ENCODE results near the gene HLA-DOB.

The HLA-DOB gene

DNA sequence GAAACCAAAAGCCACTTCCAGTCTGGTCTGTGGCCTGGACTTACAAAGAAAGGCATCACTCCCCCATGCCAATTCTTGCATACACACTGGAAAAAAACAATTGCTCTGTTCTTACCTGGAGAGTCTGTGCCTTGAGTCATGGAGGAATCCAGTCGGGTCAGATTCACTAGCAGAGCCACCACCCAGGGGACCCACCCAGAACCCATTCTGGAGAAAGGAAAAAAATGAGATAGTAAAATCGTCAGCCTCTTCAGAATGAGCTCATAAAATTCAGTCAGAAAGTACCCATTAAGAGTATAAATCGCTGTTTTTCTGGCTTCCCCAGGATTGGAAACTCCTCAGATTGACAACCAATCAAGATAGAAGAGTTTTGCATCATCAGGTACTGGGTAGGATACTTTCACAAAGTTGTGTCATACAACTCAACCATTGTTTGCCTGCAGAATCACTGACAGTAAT is at the start of gene HLA-DOB:
Gene HLA-DOB (minus strand): TSS at position 257 of the 459 bp plus-strand sequence. CDS start 51 bp downstream, at position 206.
- Histone ChIP-seq H3K4me3 (ENCODE audit: low read depth, low read length) (no peak within 1 kb of the TSS), H3K9me3 (ENCODE audit: control insufficient read depth, insufficient read depth, low read length) (no peaks in the 10 kb centered on the region), H3K4me1 (ENCODE audit: control insufficient read depth, insufficient read depth, low read length) (no peaks in the 10 kb centered on the region), H3K9ac (ENCODE audit: low read depth, low read length) (no peak within 1 kb of the TSS), H3K27ac (ENCODE audit: low read depth, low read length) (no peak within 1 kb of the TSS), H3K27me3 (ENCODE audit: control insufficient read depth, insufficient read depth, low read length) (no peaks in the 10 kb centered on the region), H3K36me3 (ENCODE audit: control insufficient read depth, insufficient read depth, low read length) (no peaks in the 10 kb centered on the region)

DNA sequence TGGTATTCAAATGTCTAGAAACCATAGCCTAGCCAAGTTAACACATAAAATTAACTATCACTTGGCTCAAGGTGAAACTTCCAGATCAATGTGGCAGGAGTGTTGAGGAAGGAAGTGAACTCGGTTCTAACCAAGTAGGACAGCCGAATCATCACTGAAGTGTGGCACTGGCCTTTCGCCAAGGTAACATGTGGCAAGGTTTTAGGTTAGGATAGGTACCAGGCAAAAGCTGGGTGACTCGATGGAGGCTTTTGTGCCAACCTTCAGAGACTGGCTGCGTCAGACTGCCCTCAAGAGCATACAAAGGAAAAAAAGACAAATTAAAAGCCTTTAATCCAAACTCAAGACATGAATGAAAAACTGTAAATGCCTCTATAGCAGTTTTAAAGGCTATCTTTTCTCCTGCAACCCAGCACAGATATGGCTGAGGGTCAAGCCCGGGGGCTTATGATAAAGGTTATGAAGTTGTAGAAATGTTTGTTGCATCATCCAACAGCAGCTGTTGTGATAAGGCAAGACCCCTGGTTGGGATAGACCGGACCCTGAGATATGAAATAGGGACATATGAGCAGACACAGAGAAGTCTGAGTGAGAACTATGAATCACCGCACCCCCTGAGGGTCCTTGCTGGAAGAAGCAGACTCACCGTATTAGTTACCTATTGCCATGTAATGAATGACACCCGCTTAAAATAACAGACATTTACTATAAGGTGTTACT is 49.1 kb upstream of the HLA-DOB start:
- Histone ChIP-seq H3K36me3 (ENCODE audit: control insufficient read depth, insufficient read depth, low read length) (no peaks in the 10 kb centered on the region), H3K9me3 (ENCODE audit: control insufficient read depth, insufficient read depth, low read length) (no peaks in the 10 kb centered on the region), H3K27me3 (ENCODE audit: control insufficient read depth, insufficient read depth, low read length) (no peaks in the 10 kb centered on the region; the same call in 1 of the 2 replicates), H3K4me3 (ENCODE audit: low read depth, low read length) (no peak overlapping the region), H3K27ac (ENCODE audit: low read depth, low read length) (no peak overlapping the region), H3K4me1 (ENCODE audit: control insufficient read depth, insufficient read depth, low read length) (peaks cover 10% of the 10 kb centered on the region), H3K9ac (ENCODE audit: low read depth, low read length) (no peak overlapping the region)

DNA sequence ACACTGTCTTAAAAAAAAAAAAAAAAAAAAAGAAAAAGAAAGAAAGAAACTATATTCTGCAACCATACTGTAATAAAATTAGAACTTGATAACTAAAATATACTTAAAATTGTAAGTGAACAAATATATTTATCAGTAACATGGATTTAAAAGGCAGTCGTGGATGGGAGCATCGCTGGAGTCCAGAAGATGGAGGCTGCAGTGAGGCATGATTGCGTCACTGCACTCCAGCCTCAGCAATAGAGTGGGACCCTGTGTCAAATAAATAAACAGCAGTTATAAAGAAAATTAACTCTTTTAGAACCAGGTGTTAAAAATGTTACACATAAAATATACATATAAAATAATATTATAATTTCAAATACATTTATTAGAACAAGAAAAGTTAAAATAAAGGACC is 45.9 kb upstream of the HLA-DOB start:
- no peaks in the 10 kb centered on the region for H3K36me3 ChIP-seq (ENCODE audit: control insufficient read depth, insufficient read depth, low read length)
- H3K4me1 ChIP-seq (ENCODE audit: control insufficient read depth, insufficient read depth, low read length) = peaks cover 14% of the 10 kb centered on the region
- no peak overlapping the region for H3K4me3 ChIP-seq (ENCODE audit: low read depth, low read length)
- no peak overlapping the region for H3K27ac ChIP-seq (ENCODE audit: low read depth, low read length)
- H3K27me3 ChIP-seq (ENCODE audit: control insufficient read depth, insufficient read depth, low read length) = no peaks in the 10 kb centered on the region; the same call in 1 of the 2 replicates
- no peaks in the 10 kb centered on the region for H3K9me3 ChIP-seq (ENCODE audit: control insufficient read depth, insufficient read depth, low read length)
- no peak overlapping the region for H3K9ac ChIP-seq (ENCODE audit: low read depth, low read length)

DNA sequence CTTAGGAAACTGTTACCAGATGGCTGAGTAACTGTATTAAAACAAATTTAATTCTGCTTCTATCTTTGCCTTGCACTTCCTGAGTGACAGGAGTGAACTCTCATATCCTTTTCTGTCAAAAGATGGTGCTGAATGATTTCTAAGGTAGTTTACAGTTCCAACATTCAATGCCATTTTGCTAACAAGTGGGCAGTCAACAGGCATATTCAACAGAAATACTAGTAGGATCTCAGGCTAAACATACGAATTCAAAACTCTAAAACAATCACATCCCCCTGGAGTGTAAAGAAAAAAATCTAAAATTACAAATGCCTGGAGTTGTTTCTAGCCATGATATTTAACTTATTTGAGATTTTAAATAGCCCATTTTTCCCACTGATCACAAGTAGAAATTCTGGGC is 43.9 kb upstream of the HLA-DOB start:
- Histone ChIP-seq H3K36me3 (ENCODE audit: control insufficient read depth, insufficient read depth, low read length) (no peaks in the 10 kb centered on the region), H3K9ac (ENCODE audit: low read depth, low read length) (no peak overlapping the region), H3K4me3 (ENCODE audit: low read depth, low read length) (no peak overlapping the region), H3K27ac (ENCODE audit: low read depth, low read length) (peak overlapping the region; percentile 32), H3K27me3 (ENCODE audit: control insufficient read depth, insufficient read depth, low read length) (peaks cover 12% of the 10 kb centered on the region), H3K4me1 (ENCODE audit: control insufficient read depth, insufficient read depth, low read length) (peaks cover 14% of the 10 kb centered on the region), H3K9me3 (ENCODE audit: control insufficient read depth, insufficient read depth, low read length) (no peaks in the 10 kb centered on the region)

DNA sequence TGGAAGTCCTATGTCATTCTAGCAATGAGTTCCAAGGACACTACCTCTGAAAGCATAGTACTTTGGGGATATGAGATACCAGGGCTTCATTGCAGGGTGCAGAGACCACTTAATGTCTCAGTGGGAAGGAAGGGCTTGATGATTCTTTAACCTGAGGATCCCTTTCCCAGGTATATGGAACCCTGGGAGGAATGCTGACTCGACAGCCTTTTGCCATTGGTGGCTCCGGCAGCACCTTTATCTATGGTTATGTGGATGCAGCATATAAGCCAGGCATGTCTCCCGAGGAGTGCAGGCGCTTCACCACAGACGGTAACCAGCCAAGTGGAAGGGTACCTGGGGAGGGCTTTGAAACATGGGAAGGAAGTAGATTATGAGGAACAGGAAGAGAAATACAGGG is 41.4 kb upstream of the HLA-DOB start:
- Histone ChIP-seq H3K27me3 (ENCODE audit: control insufficient read depth, insufficient read depth, low read length) (peaks cover 28% of the 10 kb centered on the region), H3K9ac (ENCODE audit: low read depth, low read length) (no peak overlapping the region), H3K4me3 (ENCODE audit: low read depth, low read length) (no peak overlapping the region), H3K27ac (ENCODE audit: low read depth, low read length) (no peak overlapping the region), H3K36me3 (ENCODE audit: control insufficient read depth, insufficient read depth, low read length) (no peaks in the 10 kb centered on the region), H3K4me1 (ENCODE audit: control insufficient read depth, insufficient read depth, low read length) (peaks cover 14% of the 10 kb centered on the region), H3K9me3 (ENCODE audit: control insufficient read depth, insufficient read depth, low read length) (no peaks in the 10 kb centered on the region)

DNA sequence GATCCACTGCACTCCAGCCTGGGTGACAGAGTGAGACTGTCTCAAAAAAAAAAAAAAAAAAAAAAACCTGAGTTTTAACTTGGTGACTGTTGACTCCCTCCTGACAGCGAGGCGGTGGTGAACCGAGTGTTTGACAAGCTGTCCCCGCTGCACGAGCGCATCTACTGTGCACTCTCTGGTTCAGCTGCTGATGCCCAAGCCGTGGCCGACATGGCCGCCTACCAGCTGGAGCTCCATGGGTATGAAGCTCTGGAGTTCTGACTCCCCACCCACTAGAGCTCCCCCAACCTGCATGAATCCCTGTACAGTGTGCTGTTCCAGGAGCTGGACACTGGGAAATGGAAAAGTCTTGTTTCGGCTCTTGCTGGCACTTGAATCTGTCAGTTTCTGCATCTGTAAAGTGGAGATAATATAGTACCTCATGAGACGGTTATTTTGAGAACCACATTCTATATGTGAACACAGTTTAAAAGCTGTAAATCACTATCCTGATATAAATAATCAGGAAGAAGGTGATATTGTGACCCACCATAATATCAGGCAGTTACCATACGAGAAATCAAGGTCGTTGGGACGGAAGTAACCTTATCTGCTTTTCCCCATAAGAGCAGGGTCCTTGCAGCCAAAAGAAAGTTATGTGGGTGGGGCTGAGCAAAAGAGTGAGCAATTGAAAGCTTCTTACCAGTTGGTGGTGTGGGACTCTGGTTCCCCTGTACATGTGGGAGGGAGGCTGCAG is 40.5 kb upstream of the HLA-DOB start:
- Histone ChIP-seq H3K27me3 (ENCODE audit: control insufficient read depth, insufficient read depth, low read length) (peaks cover 36% of the 10 kb centered on the region), H3K4me3 (ENCODE audit: low read depth, low read length) (no peak overlapping the region), H3K27ac (ENCODE audit: low read depth, low read length) (no peak overlapping the region), H3K9ac (ENCODE audit: low read depth, low read length) (no peak overlapping the region), H3K9me3 (ENCODE audit: control insufficient read depth, insufficient read depth, low read length) (no peaks in the 10 kb centered on the region), H3K36me3 (ENCODE audit: control insufficient read depth, insufficient read depth, low read length) (no peaks in the 10 kb centered on the region), H3K4me1 (ENCODE audit: control insufficient read depth, insufficient read depth, low read length) (peaks cover 17% of the 10 kb centered on the region)

DNA sequence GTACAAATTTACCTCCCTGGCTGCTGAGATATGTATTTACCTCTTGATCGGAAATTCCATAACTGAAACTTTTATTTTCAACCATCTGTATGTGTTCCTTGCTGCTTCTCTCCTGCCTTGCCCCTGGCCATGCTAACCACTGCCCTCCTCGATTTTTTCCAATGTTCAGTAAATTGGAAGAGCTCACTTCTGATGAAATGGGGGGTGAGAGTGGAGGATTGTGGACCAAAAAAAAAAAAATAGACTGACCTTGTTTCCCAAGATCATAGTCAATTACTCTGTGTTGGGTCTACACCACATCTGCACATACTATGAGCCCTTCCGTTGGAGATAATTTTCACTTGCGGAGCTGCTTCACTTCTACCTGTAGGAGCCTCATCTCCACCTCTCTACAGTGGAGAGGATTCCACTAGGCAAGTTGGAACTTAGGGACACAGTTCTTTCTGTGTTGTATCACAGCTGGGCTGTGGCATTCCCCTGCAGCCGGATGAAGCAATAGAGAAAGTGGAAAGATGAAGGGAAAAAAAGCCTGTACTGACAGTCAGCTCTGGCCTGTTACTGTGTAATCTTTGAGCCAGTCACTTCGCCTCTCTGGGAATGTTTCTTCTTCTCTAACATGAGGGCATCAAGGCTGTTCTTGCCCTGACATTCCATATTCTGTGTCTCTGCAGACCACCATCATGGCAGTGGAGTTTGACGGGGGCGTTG is 38.8 kb upstream of the HLA-DOB start:
- Histone ChIP-seq H3K9ac (ENCODE audit: low read depth, low read length) (no peak overlapping the region), H3K36me3 (ENCODE audit: control insufficient read depth, insufficient read depth, low read length) (peaks cover 4% of the 10 kb centered on the region), H3K4me3 (ENCODE audit: low read depth, low read length) (no peak overlapping the region), H3K9me3 (ENCODE audit: control insufficient read depth, insufficient read depth, low read length) (no peaks in the 10 kb centered on the region), H3K27ac (ENCODE audit: low read depth, low read length) (no peak overlapping the region), H3K27me3 (ENCODE audit: control insufficient read depth, insufficient read depth, low read length) (peaks cover 52% of the 10 kb centered on the region), H3K4me1 (ENCODE audit: control insufficient read depth, insufficient read depth, low read length) (peaks cover 7% of the 10 kb centered on the region)

DNA sequence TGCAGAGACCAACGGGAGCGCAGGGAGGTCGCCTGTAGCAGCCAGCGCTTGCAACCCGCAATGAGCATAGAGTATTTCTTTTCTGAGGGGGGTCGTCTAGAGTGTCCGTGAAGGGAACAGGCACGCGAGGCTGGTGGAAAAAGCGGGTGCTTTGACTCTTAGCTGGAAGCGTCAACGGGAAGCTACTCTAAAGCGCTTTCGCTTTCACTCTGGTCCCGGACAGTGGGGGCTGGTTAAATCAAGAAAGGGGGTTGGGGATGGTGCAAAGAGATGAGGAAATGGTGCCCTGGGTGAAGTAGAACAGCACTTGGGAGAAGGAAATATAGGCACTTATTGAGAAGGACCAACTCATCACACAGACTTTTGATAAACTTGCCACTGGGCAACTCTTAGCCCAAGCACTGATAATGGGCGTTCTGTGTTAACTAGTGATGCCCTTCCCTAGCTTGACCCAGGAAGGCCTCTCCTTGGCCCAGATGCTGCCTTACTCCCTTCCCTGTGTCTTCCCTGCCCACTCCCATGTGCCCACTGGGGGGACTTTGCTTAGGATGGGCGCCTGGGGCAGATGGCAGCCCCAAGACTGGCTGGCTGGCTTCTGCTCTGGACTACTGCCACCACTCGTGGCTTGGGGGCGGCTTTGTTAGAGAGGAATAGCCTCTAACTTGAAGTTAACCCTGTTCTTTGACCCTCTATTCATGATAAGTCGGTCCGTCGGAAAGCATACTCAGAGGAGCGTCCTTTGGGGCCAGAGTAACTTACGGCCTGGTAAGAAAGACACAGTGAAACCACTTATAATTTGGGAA is 37.8 kb upstream of the HLA-DOB start:
- Histone ChIP-seq H3K4me1 (ENCODE audit: control insufficient read depth, insufficient read depth, low read length) (peaks cover 5% of the 10 kb centered on the region; the same call in 1 of the 2 replicates), H3K27me3 (ENCODE audit: control insufficient read depth, insufficient read depth, low read length) (peaks cover 52% of the 10 kb centered on the region), H3K9ac (ENCODE audit: low read depth, low read length) (no peak overlapping the region), H3K27ac (ENCODE audit: low read depth, low read length) (no peak overlapping the region), H3K4me3 (ENCODE audit: low read depth, low read length) (peak overlapping the region; percentile 71), H3K9me3 (ENCODE audit: control insufficient read depth, insufficient read depth, low read length) (no peaks in the 10 kb centered on the region), H3K36me3 (ENCODE audit: control insufficient read depth, insufficient read depth, low read length) (peaks cover 10% of the 10 kb centered on the region)

DNA sequence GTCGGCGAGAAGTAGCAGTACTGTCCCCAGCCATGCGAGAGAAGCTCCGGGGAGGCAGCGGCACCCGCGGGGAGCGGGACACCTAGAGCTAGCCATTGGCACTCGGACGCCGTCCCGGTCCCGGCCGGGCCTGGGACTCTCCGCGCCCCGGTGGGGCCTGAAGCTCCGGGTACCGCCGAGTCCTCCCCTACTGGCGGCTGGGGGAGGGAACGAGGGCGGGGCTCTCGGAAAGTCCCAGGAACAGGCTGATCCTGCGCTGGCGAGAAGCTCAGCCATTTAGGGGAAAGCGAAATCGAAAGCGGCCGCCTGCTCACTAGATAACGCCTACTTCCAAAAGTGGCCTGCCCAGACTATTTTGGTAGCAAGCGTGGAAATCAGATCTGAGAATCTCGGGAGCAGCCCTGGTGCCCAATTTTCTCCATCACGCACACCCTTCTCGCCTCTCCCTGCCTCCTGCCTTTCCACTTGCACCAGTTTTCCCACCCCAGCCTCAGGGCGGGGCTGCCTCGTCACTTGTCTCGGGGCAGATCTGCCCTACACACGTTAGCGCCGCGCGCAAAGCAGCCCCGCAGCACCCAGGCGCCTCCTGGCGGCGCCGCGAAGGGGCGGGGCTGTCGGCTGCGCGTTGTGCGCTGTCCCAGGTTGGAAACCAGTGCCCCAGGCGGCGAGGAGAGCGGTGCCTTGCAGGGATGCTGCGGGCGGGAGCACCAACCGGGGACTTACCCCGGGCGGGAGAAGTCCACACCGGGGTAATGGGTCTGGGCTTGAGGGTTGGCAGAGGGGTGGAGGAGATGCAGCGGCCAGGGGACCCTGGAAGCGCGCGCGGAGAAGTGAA is 37.0 kb upstream of the HLA-DOB start, which contains the start of the genes PSMB9 and TAP1:
Gene PSMB9 (plus strand): TSS at position 652 of the 835 bp plus-strand sequence. CDS start 38 bp downstream, at position 690.
Gene TAP1 (minus strand): TSS at position 164 of the 835 bp plus-strand sequence. CDS start 68 bp downstream, at position 96.
- no peaks in the 10 kb centered on the region for H3K9me3 ChIP-seq (ENCODE audit: control insufficient read depth, insufficient read depth, low read length)
- peaks cover 11% of the 10 kb centered on the region for H3K36me3 ChIP-seq (ENCODE audit: control insufficient read depth, insufficient read depth, low read length)
- peaks cover 5% of the 10 kb centered on the region; the same call in 1 of the 2 replicates for H3K4me1 ChIP-seq (ENCODE audit: control insufficient read depth, insufficient read depth, low read length)
- H3K27ac ChIP-seq (ENCODE audit: low read depth, low read length) = peak within 1 kb of the TSS; percentile 53
- H3K4me3 ChIP-seq (ENCODE audit: low read depth, low read length) = peak within 1 kb of the TSS; percentile 71
- peaks cover 52% of the 10 kb centered on the region for H3K27me3 ChIP-seq (ENCODE audit: control insufficient read depth, insufficient read depth, low read length)
- H3K9ac ChIP-seq (ENCODE audit: low read depth, low read length) = peak within 1 kb of the TSS; percentile 27; the same call in 1 of the 2 replicates

Measured in HUES48 (cell line).